Measurements from ENCODE around the gene RNU5D-1.
"Not testable (repeated sequence)": the region's sequence is repeated elsewhere in the genome, so short reads cannot be mapped to it uniquely, and the experiment has no call there.

The RNU5D-1 gene

GRCh38 chr1:44724955-44725698, 5.8 kb downstream of the RNU5D-1 start:
- DNase-seq = no peak

- DNase-seq = no peak
Measured at GRCh38 chr1:44724296-44724954, 6.5 kb downstream of the RNU5D-1 start.

GRCh38 chr1:44723496-44724295, 7.3 kb downstream of the RNU5D-1 start:
- DNase-seq = no peak

GRCh38 chr1:44723064-44723463, 7.9 kb downstream of the RNU5D-1 start:
- no peak for DNase-seq

- DNase-seq = peak; percentile 60
Measured at GRCh38 chr1:44721485-44722361, 9.2 kb downstream of the RNU5D-1 start.

GRCh38 chr1:44720281-44720680, 10.7 kb downstream of the RNU5D-1 start:
- DNase-seq = no peak

GRCh38 chr1:44719318-44719717, 11.7 kb downstream of the RNU5D-1 start:
- no peak for DNase-seq

- no peak for DNase-seq
Measured at GRCh38 chr1:44718091-44718490, 12.9 kb downstream of the RNU5D-1 start.

GRCh38 chr1:44717653-44718052, 13.3 kb downstream of the RNU5D-1 start:
- no peak for DNase-seq

GRCh38 chr1:44717156-44717555, 13.8 kb downstream of the RNU5D-1 start:
- no peak for DNase-seq

- DNase-seq = peak; percentile 66
Measured at GRCh38 chr1:44714944-44715571, 15.9 kb downstream of the RNU5D-1 start.

GRCh38 chr1:44714532-44714931, 16.4 kb downstream of the RNU5D-1 start:
- no peak for DNase-seq

GRCh38 chr1:44713321-44713781, 17.6 kb downstream of the RNU5D-1 start:
- DNase-seq = no peak

GRCh38 chr1:44707959-44708831, 22.8 kb downstream of the RNU5D-1 start:
- no peak for DNase-seq

- no peak for DNase-seq
Measured at GRCh38 chr1:44707112-44707881, 23.7 kb downstream of the RNU5D-1 start.

GRCh38 chr1:44705938-44706337, 25.0 kb downstream of the RNU5D-1 start:
- no peak for DNase-seq

GRCh38 chr1:44705470-44705869, 25.5 kb downstream of the RNU5D-1 start:
- DNase-seq = no peak

GRCh38 chr1:44701141-44701573, 29.8 kb downstream of the RNU5D-1 start:
- DNase-seq = no peak

- no peak for DNase-seq
Measured at GRCh38 chr1:44700573-44700972, 30.4 kb downstream of the RNU5D-1 start.

GRCh38 chr1:44699375-44699774, 31.6 kb downstream of the RNU5D-1 start:
- not testable (repeated sequence) for DNase-seq
